Stimulated activated naive CD8-positive, alpha-beta T cell treated with anti-CD3 and anti-CD28 coated beads, Interleukin-15, Interleukin-2, amounts not matched to agents 100 U/mL and 50 U/mL, for 24 hours (primary cell): Measurements from ENCODE around the gene DIPK1B.

Experiments used
- ATAC-seq: fragments of 150-1000 bp; cut with Tn5 transposase; one replicate; pipeline ENCODE4 v1.10.0; 2021
- DNase-seq: peaks from one replicate; pipeline ENCODE4 v3.0.0; 2021

Gene DIPK1B

GRCh38 chr9:136720251-136720897 lies 8.0 kb downstream of the DIPK1B start:
- DNase-seq (no peak), ATAC-seq (no peak)

GRCh38 chr9:136720898-136721338 lies 8.5 kb downstream of the DIPK1B start:
- DNase-seq = no peak
- no peak for ATAC-seq

GRCh38 chr9:136721339-136722092 lies 9.1 kb downstream of the DIPK1B start:
- ATAC-seq = no peak
- DNase-seq = no peak

GRCh38 chr9:136722093-136722968 lies 10.0 kb downstream of the DIPK1B start:
- ATAC-seq = no peak
- DNase-seq = no peak

- DNase-seq (no peak), ATAC-seq (peak; percentile 5)
Measured at GRCh38 chr9:136722969-136723356, 10.6 kb downstream of the DIPK1B start.

- DNase-seq = no peak
- ATAC-seq = no peak
Measured at GRCh38 chr9:136723362-136723976, 11.1 kb downstream of the DIPK1B start.

GRCh38 chr9:136723989-136724388 lies 11.6 kb downstream of the DIPK1B start:
- DNase-seq (no peak), ATAC-seq (no peak)

- ATAC-seq (no peak), DNase-seq (no peak)
Measured at GRCh38 chr9:136724772-136725171, 12.4 kb downstream of the DIPK1B start.

- no peak for DNase-seq
Measured at GRCh38 chr9:136725612-136726011, 13.2 kb downstream of the DIPK1B start.

GRCh38 chr9:136726118-136726517 lies 13.7 kb downstream of the DIPK1B start:
- ATAC-seq (no peak), DNase-seq (no peak)

More at GRCh38 chr9:136725612-136726011, 13.2 kb downstream of the DIPK1B start:
- ATAC-seq = no peak

GRCh38 chr9:136726631-136727191 lies 14.3 kb downstream of the DIPK1B start:
- ATAC-seq (no peak), DNase-seq (no peak)

GRCh38 chr9:136728080-136728547 lies 15.7 kb downstream of the DIPK1B start:
- peak; percentile 95 for DNase-seq
- ATAC-seq = peak; percentile 61

- ATAC-seq = peak; percentile 7
- no peak for DNase-seq
Measured at GRCh38 chr9:136728548-136729123, 16.3 kb downstream of the DIPK1B start.

GRCh38 chr9:136729144-136729543 lies 16.8 kb downstream of the DIPK1B start:
- ATAC-seq (peak; percentile 15), DNase-seq (no peak)

- no peak for DNase-seq
- ATAC-seq = no peak
Measured at GRCh38 chr9:136729926-136730325, 17.6 kb downstream of the DIPK1B start.

GRCh38 chr9:136732444-136733178 lies 20.2 kb downstream of the DIPK1B start:
- no peak for ATAC-seq
- DNase-seq = no peak

- DNase-seq (no peak), ATAC-seq (no peak)
Measured at GRCh38 chr9:136733611-136734010, 21.2 kb downstream of the DIPK1B start.

GRCh38 chr9:136734837-136735496 lies 22.6 kb downstream of the DIPK1B start:
- ATAC-seq (peak; percentile 21), DNase-seq (no peak)

GRCh38 chr9:136735812-136736480 lies 23.6 kb downstream of the DIPK1B start:
- no peak for ATAC-seq
- no peak for DNase-seq

- no peak for ATAC-seq
Measured at GRCh38 chr9:136738960-136739359, 26.6 kb downstream of the DIPK1B start.

More at GRCh38 chr9:136738960-136739359, 26.6 kb downstream of the DIPK1B start:
- DNase-seq = no peak
